CD4-positive, alpha-beta T cell (primary cell): ENCODE data around the gene ADARB2. TPM values are rescaled to one million over a fixed set of nuclear protein-coding genes. Genes with fewer than 3 reads are reported as not detected.

Experiments used
- ATAC-seq: fragments of 200-7000 bp; cut with Tn5 transposase; one replicate; pipeline ENCODE4 v1.10.0; 2022; ENCODE audit warnings: mild to moderate bottlenecking; ENCODE audit not compliant: poor library complexity
- CTCF ChIA-PET: fragments of 350-600 bp; sonication (Branson Sonifier 250); formaldehyde crosslinking; loops from one replicate; lab custom pipeline; 2021; ENCODE audit warnings: antibody characterized with exemption, inconsistent platforms; lab: Charles Lee
- POLR2A ChIA-PET: fragments of 350-600 bp; sonication (Branson Sonifier 250); formaldehyde crosslinking; loops from one replicate; lab custom pipeline; 2021; ENCODE audit warnings: antibody characterized with exemption, inconsistent platforms; lab: Charles Lee
- DNase-seq, 14 experiments: peaks; one replicate each; pipeline ENCODE4 v3.0.0-alpha.2; 2013 to 2020; ENCODE audit warnings: mixed read lengths in 2 of 14
- H3K27ac ChIP-seq, 2 donors: one replicate each; pipeline versions ENCODE4 v1.5.1 to v1.7.0; 2013; ENCODE audit warnings: low read length in 2 of 2, low read depth in 1 of 2, mild to moderate bottlenecking in 1 of 2
- H3K27me3 ChIP-seq, 2 experiments: 1 replicate in 1 of 2; 2 replicates in 1 of 2; pipeline versions ENCODE4 v1.6.1 to v1.7.0; 2013; ENCODE audit warnings: low read length in 2 of 2, control low read depth in 1 of 2, mild to moderate bottlenecking in 1 of 2, moderate library complexity in 1 of 2; ENCODE audit not compliant: insufficient read depth in 2 of 2, control insufficient read depth in 1 of 2
- H3K36me3 ChIP-seq: one replicate; pipeline ENCODE4 v1.6.1; 2013; ENCODE audit warnings: low read length, control low read depth; ENCODE audit not compliant: insufficient read depth
- H3K4me1 ChIP-seq: one replicate; pipeline ENCODE4 v1.6.1; 2013; ENCODE audit warnings: low read length, control low read depth; ENCODE audit not compliant: insufficient read depth
- H3K4me3 ChIP-seq: one replicate; pipeline ENCODE4 v1.5.1; 2013; ENCODE audit warnings: mild to moderate bottlenecking, low read length, moderate library complexity
- H3K9me3 ChIP-seq, 2 experiments: 1 replicate in 1 of 2; 2 replicates in 1 of 2; pipeline versions ENCODE4 v1.6.1 to v1.7.0; 2013; ENCODE audit warnings: low read length in 2 of 2, mild to moderate bottlenecking in 2 of 2, control low read depth in 1 of 2, moderate library complexity in 1 of 2; ENCODE audit not compliant: control insufficient read depth in 1 of 2, insufficient read depth in 1 of 2
- H3K27ac Mint-ChIP-seq: one replicate; pipeline ENCODE4 v1.8.0; 2020; ENCODE audit warnings: mixed read lengths
- H3K27me3 Mint-ChIP-seq: one replicate; pipeline ENCODE4 v1.8.0; 2021; ENCODE audit warnings: mixed read lengths
- H3K36me3 Mint-ChIP-seq: one replicate; pipeline ENCODE4 v1.8.0; 2021; ENCODE audit warnings: low read depth, mixed read lengths
- H3K4me1 Mint-ChIP-seq: one replicate; pipeline ENCODE4 v1.8.0; 2021; ENCODE audit warnings: low read depth, mixed read lengths
- H3K4me3 Mint-ChIP-seq: one replicate; pipeline ENCODE4 v1.8.0; 2020; ENCODE audit warnings: mild to moderate bottlenecking, mixed read lengths
- H3K9me3 Mint-ChIP-seq: one replicate; pipeline ENCODE4 v1.8.0; 2020; ENCODE audit warnings: mixed read lengths
- CTCF ChIP-seq: fragments of 200-600 bp; IDR thresholded peaks from one replicate; pipeline ENCODE4 v1.8.0; 2022; ENCODE audit warnings: antibody characterized with exemption, mild to moderate bottlenecking
- intact Hi-C, 2 experiments: fragments of 100-400 bp; cut with DNase I in 1 of 2; cut with micrococcal nuclease in 1 of 2; formaldehyde crosslinking; loops; one replicate each; pipeline versions ENCODE4 v1.15.1 to v1.9.0; 2023 to 2025; cut with DNase I, micrococcal nuclease
- total RNA-seq, 174 experiments: library from RNA in 2 of 174; stranded (reverse) in 2 of 174; gene quantifications; one replicate each; pipeline ENCODE4 v1.2.3 and lab custom pipeline; 2021 to 2026

ADARB2 gene
- total RNA-seq, 2 experiments from 2014 or later: 0.14 TPM; not detected in 1

DNA sequence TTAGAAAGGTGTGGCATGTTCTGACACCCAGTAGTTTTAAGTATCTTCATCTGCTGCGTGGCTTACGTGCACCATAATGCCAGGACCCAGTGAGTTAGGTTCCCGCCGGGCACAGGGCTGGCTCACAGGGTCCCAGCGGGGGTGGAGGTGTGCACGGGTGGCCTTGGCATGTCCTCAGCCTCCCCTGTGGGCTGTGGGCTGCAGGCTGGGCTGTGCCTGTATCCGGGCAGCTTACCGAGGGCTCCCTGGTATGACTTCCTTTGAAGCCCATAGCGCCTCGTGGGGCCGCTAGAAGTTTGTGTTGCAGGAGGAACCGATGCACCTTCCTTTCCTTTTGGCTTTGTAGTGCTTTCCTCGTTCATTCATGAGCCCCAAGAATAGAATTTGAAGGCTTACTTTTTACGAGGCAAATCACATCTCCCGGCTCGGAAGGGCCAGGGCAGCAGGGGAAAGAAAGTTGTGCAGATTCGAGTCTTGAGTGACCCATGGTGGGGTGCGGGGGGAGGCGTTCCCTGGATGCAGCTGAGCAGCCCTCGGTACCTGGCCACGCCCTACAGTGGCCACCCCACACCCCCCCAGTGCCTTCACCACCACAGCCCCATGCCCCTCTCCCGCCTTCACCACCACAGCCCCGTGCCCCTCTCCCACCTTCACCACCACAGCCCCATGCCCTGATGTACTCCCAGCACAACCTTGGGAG lies 568.0 kb downstream of the ADARB2 start:
- Mint-ChIP-seq H3K4me1 (no peaks in the 10 kb centered on the region), H3K36me3 (no peaks in the 10 kb centered on the region), H3K9me3 (no peaks in the 10 kb centered on the region), H3K27ac (no peak overlapping the region), H3K4me3 (no peak overlapping the region), H3K27me3 (peaks cover 10% of the 10 kb centered on the region)
- no peaks in the 10 kb centered on the region for H3K4me1 ChIP-seq
- no peak for TF ChIP-seq CTCF
- ChIA-PET POLR2A (no interaction called here), CTCF (no interaction called here)
- H3K27ac ChIP-seq: no peak overlapping the region
- no peaks in the 10 kb centered on the region for H3K27me3 ChIP-seq
- DNase-seq (no peak), ATAC-seq (no peak)
- intact Hi-C loops: no loop called here
- H3K9me3 ChIP-seq: no peaks in the 10 kb centered on the region
- H3K4me3 ChIP-seq: no peak overlapping the region
- H3K36me3 ChIP-seq: no peaks in the 10 kb centered on the region

GRCh38 chr10:1168763-1169162 lies 568.6 kb downstream of the ADARB2 start:
- Histone ChIP-seq H3K9me3 (no peaks in the 10 kb centered on the region), H3K4me1 (no peaks in the 10 kb centered on the region), H3K36me3 (no peaks in the 10 kb centered on the region), H3K27me3 (no peaks in the 10 kb centered on the region), H3K27ac (no peak overlapping the region), H3K4me3 (no peak overlapping the region)
- no peak for DNase-seq
- intact Hi-C loops: loop anchor here in 1 of 2 experiments (1.0 kb wide), 1 partner anchor 11 kb away; no protein-coding TSS in a partner anchor
- ChIA-PET POLR2A (no interaction called here), CTCF (no interaction called here)
- H3K9me3 Mint-ChIP-seq: no peaks in the 10 kb centered on the region
- ATAC-seq: no peak
- H3K36me3 Mint-ChIP-seq: no peaks in the 10 kb centered on the region
- no peak overlapping the region for H3K4me3 Mint-ChIP-seq
- TF ChIP-seq CTCF: no peak
- H3K4me1 Mint-ChIP-seq: no peaks in the 10 kb centered on the region
- H3K27ac Mint-ChIP-seq: no peak overlapping the region
- H3K27me3 Mint-ChIP-seq: peaks cover 10% of the 10 kb centered on the region

DNA sequence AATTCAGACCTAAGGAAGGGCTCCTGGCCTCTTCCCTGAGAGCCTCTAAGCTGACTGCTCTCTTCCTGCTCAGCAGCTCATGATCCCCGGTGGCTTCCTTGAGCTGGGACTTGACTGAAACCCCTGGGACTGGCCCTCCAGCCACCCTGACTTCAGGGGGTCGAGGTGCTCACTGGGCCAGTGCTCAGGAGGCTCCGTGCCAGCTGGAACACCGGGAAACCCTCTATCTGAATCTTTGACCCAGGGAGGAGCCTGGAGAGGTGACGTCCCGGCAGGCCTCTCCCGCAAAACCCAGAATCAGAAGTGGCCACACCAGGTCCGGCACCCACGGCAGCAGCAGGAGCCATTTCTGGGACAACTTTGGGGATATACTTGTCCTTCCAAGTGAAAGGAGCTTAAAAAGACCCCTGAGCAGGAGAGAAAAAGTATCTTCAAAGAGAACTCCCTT lies 570.5 kb downstream of the ADARB2 start:
- no peak overlapping the region for H3K27ac ChIP-seq
- no peak overlapping the region for H3K4me3 ChIP-seq
- intact Hi-C loops: no loop called here
- no peaks in the 10 kb centered on the region for H3K4me1 Mint-ChIP-seq
- no peaks in the 10 kb centered on the region for H3K27me3 ChIP-seq
- ATAC-seq (no peak), DNase-seq (no peak)
- no peaks in the 10 kb centered on the region for H3K4me1 ChIP-seq
- H3K36me3 ChIP-seq: no peaks in the 10 kb centered on the region
- H3K4me3 Mint-ChIP-seq: no peak overlapping the region
- no peak for TF ChIP-seq CTCF
- no peaks in the 10 kb centered on the region for H3K36me3 Mint-ChIP-seq
- no peak overlapping the region for H3K27ac Mint-ChIP-seq
- POLR2A ChIA-PET: no interaction called here
- CTCF ChIA-PET: no interaction called here
- peaks cover 8% of the 10 kb centered on the region for H3K27me3 Mint-ChIP-seq
- H3K9me3 ChIP-seq: peaks cover 0 to 6% of the 10 kb centered on the region in 2 experiments
- no peaks in the 10 kb centered on the region for H3K9me3 Mint-ChIP-seq
